NCI-H526 (cell line): ENCODE data around the gene PTGFR.

Experiments used
- DNase-seq, 2 experiments: peaks; one replicate each; lab custom pipeline; 2025; lab: John Stamatoyannopoulos, UW

Gene PTGFR

GRCh38 chr1:78520216-78520615, 29.4 kb downstream of the PTGFR start:
- DNase-seq, result no peak

- no peak for DNase-seq
Observed at GRCh38 chr1:78520843-78521242, 30.1 kb downstream of the PTGFR start.

- DNase-seq, result no peak
Observed at GRCh38 chr1:78522136-78522535, 31.4 kb downstream of the PTGFR start.

GRCh38 chr1:78526496-78526895, 35.7 kb downstream of the PTGFR start:
- no peak for DNase-seq

GRCh38 chr1:78527706-78528105, 36.9 kb downstream of the PTGFR start:
- DNase-seq, result no peak

GRCh38 chr1:78533527-78533926, 42.8 kb downstream of the PTGFR start:
- peak in 1 of 2 experiments; percentile 25 for DNase-seq

GRCh38 chr1:78535286-78535685, 44.5 kb downstream of the PTGFR start:
- no peak for DNase-seq

- no peak for DNase-seq
Observed at GRCh38 chr1:78536427-78536826, 45.7 kb downstream of the PTGFR start.

DNA sequence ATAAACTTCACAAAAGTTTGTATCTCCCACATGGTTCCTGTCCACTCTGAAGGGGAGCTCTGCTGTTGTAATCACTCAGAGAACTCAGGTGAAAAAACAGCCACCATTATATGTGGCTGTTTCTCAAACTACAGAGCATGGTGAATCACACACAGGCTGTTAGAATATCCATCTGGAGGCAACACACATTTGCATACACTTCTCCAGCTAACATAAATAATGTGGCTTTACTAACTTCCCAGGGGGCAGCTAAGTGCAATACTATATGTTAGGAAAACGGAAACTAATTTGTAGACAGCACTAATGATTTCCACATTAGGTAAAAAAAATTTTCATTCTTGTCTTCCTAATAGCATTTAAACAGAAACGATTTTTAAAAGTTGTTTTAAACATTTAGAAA, 49.3 kb downstream of the PTGFR start:
- peak in 1 of 2 experiments; percentile 13 for DNase-seq

DNA sequence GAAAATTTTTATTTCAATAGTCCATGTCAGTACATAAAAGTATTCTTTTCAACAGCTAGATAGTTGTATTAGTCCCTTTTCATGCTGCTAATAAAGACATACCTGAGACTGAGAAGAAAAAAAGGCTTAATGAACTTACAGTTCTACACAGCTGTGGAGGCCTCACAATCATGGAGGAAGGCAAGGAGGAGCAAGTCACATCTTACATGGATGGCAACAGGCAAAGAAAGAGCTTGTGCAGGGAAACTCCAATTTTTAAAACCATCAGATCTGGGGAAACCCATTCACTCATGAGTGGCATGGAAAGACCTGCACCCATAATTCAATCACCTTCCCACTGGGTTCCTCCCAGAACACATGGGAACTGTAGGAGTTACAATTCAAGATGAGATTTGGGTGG, 50.7 kb downstream of the PTGFR start:
- no peak for DNase-seq

GRCh38 chr1:78543941-78544643, 53.3 kb downstream of the PTGFR start:
- no peak for DNase-seq

DNA sequence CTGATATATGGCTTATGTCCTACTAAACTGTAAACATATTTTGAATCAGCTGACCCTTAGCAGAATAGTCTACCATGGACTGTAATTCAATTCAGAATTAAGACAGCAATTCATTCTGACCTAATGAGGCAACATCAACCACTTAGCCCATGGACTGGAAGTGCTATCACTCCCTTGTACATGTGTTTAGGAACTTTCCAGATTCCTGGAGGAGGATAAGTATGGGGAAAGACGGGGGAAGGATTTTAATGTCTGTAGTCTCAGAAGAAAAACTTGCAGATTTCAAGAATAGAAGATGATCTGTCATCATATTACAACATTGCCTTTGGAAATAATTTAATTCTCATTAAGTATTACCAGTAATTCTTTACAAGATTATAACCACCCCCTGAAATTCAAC, 56.3 kb downstream of the PTGFR start:
- no peak for DNase-seq

- DNase-seq, result no peak
Observed at GRCh38 chr1:78549331-78549730, 58.6 kb downstream of the PTGFR start.

DNA sequence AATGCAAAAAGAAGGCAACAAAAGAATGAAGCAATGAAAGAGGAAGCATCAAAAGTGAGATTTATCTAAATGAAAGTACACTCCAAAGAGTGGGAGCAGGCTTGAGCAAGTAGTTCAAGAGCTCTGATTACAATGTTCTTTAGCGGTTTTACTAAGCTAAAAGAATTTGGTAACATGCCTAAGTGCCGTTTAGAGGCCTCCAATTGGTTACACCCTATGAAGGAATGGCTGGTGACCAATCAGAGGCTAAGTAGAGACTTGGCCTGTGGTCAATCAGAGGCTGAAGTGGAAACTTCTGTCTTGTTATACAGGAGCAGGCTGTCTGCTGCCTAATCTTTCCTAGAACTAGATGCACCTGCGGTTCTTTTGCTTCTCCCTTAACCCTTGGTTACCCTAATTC, 59.1 kb downstream of the PTGFR start:
- no peak for DNase-seq

DNA sequence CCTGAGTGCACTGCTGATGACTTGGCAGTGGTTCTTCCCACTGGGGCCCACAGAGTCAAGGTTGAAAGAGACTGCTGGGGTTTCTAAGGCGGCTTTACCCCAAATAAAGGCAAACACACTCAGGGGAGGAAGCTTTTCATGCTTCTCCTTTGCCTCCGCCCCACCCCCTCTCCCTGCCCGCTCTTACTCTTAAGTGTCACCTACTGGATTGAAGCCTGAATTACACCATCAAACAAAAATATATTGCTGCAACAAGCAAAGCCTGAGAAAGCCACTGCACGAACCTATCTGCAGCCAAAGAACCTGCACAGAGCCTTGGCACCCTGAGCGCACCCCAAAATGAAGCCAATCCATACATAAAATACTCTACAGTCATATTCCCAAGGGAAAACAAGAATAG, 63.1 kb downstream of the PTGFR start:
- DNase-seq, result peak in 1 of 2 experiments; percentile 36

GRCh38 chr1:78554840-78555239, 64.1 kb downstream of the PTGFR start:
- no peak for DNase-seq

GRCh38 chr1:78559680-78560079, 68.9 kb downstream of the PTGFR start:
- no peak for DNase-seq

GRCh38 chr1:78560811-78561210, 70.0 kb downstream of the PTGFR start:
- no peak for DNase-seq

GRCh38 chr1:78561856-78562255, 71.1 kb downstream of the PTGFR start:
- DNase-seq, result no peak

DNA sequence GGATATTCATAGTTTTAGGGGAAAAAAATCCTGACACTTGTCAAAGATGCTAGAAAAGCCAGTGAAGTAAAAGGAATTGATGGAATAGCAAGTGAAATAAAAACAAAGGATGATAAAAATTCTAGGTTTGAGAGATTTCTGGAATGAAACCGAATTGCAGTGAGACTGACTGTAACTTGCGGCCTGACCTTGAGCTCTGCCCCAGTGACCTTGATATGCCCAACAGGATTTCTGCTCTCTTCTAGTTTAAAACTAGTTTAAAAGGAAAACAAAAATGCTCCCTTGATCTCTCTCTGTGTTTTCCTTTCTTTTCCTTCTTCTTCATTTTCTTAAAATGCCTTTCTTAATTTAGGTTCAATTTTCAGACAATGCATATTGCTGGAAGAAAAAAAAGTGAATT, 74.6 kb downstream of the PTGFR start:
- DNase-seq, result no peak

DNA sequence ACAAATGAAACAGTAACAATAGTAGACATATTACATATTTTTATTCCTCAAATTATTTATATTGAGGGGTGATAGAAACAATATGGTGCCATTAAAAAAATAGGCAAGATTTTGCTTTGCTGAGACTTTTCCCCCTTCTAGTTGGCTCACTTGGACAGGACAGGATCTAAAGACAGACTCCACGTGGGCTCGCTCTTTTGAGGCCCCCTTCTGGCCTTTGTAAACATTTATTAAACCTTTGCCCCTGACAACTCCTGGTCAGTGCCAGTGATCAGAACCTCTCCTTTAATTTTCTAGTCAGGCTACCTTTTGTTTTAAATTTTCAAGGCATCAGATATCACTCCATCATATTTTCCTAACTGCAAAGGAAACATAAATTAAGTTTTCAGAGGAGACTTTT, 79.8 kb downstream of the PTGFR start:
- no peak for DNase-seq

DNA sequence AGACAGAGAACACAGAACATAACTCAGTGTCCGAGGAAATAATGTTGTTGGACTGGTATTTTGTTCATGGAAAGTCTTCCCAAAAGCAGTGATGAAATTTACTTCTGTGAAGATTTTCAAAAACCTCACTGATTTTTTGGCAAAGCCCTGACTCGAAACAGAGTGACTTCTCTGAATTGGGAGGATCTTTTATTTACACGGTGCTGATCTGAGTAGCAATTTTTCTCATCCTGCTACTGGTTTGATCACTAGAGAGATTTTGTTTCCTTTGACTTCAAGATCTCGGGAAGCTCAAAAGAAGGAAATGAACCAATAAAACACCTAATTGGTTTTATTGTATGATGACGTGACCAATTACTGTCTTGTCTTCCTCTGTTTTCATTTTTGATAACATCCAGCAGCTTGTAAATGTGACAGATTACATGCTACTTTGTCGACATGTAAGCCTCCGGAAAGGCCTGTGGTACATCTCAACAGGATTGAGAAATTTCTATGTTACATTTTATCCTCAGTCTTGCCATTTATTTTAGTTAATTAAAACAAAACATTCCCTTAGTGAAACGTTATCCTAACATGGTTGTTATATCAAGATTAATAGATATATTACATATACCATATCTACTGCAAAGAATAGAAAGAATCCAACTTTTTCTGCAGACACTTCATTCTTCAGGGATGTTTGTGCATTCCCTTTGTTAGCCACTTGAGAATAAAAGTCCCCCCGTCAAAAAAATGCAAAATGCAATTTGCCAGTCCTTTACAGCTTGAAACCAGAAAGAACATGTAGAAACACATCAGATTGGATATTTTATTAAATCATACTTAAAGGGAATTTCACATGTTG, 86.7 kb downstream of the PTGFR start:
- no peak for DNase-seq

DNA sequence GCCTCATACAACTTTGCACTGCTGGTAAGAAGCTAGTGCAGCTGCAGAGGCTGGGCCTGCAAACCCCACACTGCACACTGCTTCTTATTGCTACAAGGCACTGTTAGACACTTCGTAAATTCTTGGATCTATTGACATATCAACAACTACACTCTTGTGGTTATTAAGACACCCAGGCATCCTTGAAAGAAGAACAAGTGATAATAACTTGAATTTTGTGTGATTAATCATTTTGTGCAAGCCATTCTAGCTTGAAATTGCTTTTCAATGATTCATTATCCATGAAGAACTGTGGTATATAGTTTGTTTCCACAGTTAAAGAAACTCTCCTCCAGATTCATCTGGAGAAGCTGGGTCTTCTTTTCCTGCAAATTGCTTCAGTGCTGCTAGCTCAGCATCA, 95.8 kb downstream of the PTGFR start:
- DNase-seq, result no peak

- no peak for DNase-seq
Observed at GRCh38 chr1:78587211-78587610, 96.4 kb downstream of the PTGFR start.
